BJ (cell line): ENCODE data around the gene SCYGR4. TPM values are rescaled to one million over a fixed set of nuclear protein-coding genes. Genes with fewer than 3 reads are reported as not detected.
"Not testable (repeated sequence)": the region's sequence is repeated elsewhere in the genome, so short reads cannot be mapped to it uniquely, and the experiment has no call there.

Source experiments
- CTCF ChIA-PET: fragments of 350-600 bp; formaldehyde crosslinking; extraction: SDS; loops from one replicate; lab custom pipeline; 2021; ENCODE audit warnings: antibody characterized with exemption, inconsistent platforms; lab: Yijun Ruan, JAX
- POLR2A ChIA-PET: fragments of 300-600 bp; sonication (Branson Sonifier 250); formaldehyde crosslinking; extraction: SDS; loops from one replicate; lab custom pipeline; 2021; ENCODE audit warnings: antibody characterized with exemption; lab: Charles Lee
- DNase-seq: peaks from one replicate; pipeline ENCODE4 v3.0.0-alpha.2; 2011; ENCODE audit warnings: low read depth
- H3K27me3 ChIP-seq: 2 replicates; pipeline ENCODE4 v1.6.0; 2011; ENCODE audit warnings: low read length; ENCODE audit not compliant: control insufficient read depth, insufficient read depth
- H3K36me3 ChIP-seq: 2 replicates; pipeline ENCODE4 v1.5.1; 2011; ENCODE audit warnings: low read length; ENCODE audit not compliant: control insufficient read depth, insufficient read depth
- H3K4me3 ChIP-seq: 2 replicates; pipeline ENCODE4 v1.5.1; 2011; ENCODE audit warnings: low read depth, mild to moderate bottlenecking, control low read depth, low read length
- polyA plus RNA-seq: library from polyadenylated mRNA; depleted of rRNA; stranded (reverse); fragments of >200 nt; gene quantifications from 2 replicates; pipeline ENCODE4 v1.2.3, GENCODE V29; 2011
- TF ChIP-seq, protein P1 (sequence below): IDR thresholded peaks from 2 replicates; pipeline ENCODE4 v1.5.1; 2011; ENCODE audit warnings: low read depth, mild to moderate bottlenecking, control low read depth, inconsistent platforms, low read length, moderate library complexity; ENCODE audit not compliant: insufficient read depth

The SCYGR4 gene
- polyA plus RNA-seq, 1 experiment = not detected

GRCh38 chr2:227595797-227596196 lies 21.5 kb upstream of the SCYGR4 start:
- POLR2A ChIA-PET = no interaction called here
- no peak for DNase-seq
- TF ChIP-seq, protein P1, sequence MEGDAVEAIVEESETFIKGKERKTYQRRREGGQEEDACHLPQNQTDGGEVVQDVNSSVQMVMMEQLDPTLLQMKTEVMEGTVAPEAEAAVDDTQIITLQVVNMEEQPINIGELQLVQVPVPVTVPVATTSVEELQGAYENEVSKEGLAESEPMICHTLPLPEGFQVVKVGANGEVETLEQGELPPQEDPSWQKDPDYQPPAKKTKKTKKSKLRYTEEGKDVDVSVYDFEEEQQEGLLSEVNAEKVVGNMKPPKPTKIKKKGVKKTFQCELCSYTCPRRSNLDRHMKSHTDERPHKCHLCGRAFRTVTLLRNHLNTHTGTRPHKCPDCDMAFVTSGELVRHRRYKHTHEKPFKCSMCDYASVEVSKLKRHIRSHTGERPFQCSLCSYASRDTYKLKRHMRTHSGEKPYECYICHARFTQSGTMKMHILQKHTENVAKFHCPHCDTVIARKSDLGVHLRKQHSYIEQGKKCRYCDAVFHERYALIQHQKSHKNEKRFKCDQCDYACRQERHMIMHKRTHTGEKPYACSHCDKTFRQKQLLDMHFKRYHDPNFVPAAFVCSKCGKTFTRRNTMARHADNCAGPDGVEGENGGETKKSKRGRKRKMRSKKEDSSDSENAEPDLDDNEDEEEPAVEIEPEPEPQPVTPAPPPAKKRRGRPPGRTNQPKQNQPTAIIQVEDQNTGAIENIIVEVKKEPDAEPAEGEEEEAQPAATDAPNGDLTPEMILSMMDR = 0 out of 2 replicates have a peak, but pooled peaks have one; percentile 2
- CTCF ChIA-PET = interaction anchor here (1.3 to 1.4 kb wide), 2 partner anchors 63 to 189 kb away, joined by 3 to 6 read pairs; no protein-coding TSS in a partner anchor
- Histone ChIP-seq H3K27me3 (no peaks in the 10 kb centered on the region; the same call in 1 of the 2 replicates), H3K36me3 (no peaks in the 10 kb centered on the region), H3K4me3 (no peak overlapping the region)

- no peaks in the 10 kb centered on the region; the same call in 1 of the 2 replicates for H3K27me3 ChIP-seq
- ChIA-PET POLR2A (no interaction called here), CTCF (interaction anchor here (1.3 to 1.4 kb wide), 2 partner anchors 61 to 190 kb away, joined by 3 to 6 read pairs; no protein-coding TSS in a partner anchor)
- TF ChIP-seq, protein P1 = no peak
- no peaks in the 10 kb centered on the region for H3K36me3 ChIP-seq
- H3K4me3 ChIP-seq = no peak overlapping the region
- no peak for DNase-seq
Measured at GRCh38 chr2:227597036-227597435, 20.3 kb upstream of the SCYGR4 start.

GRCh38 chr2:227597998-227598397 lies 19.3 kb upstream of the SCYGR4 start:
- TF ChIP-seq, protein P1 = no peak
- no peaks in the 10 kb centered on the region for H3K36me3 ChIP-seq
- ChIA-PET CTCF (no interaction called here), POLR2A (no interaction called here)
- no peaks in the 10 kb centered on the region; the same call in 1 of the 2 replicates for H3K27me3 ChIP-seq
- no peak for DNase-seq
- H3K4me3 ChIP-seq = no peak overlapping the region

GRCh38 chr2:227598835-227599503 lies 18.3 kb upstream of the SCYGR4 start, which contains the start of gene SCYGR2:
Gene SCYGR2, plus strand, starts transcription at chr2:227598893. Its CDS starts 0 bp downstream, at chr2:227598893.
- H3K4me3 ChIP-seq, POLR2A ChIA-PET, CTCF ChIA-PET, H3K36me3 ChIP-seq, DNase-seq, H3K27me3 ChIP-seq: not testable (repeated sequence)

GRCh38 chr2:227602358-227602757 lies 14.9 kb upstream of the SCYGR4 start:
- Histone ChIP-seq H3K36me3 (no peaks in the 10 kb centered on the region), H3K4me3 (no peak overlapping the region), H3K27me3 (no peaks in the 10 kb centered on the region)
- CTCF ChIA-PET = no interaction called here
- TF ChIP-seq, protein P1 = no peak
- POLR2A ChIA-PET = no interaction called here
- no peak for DNase-seq
